Right lobe of liver (tissue), 4 donors: ENCODE results near the gene LEMD1.

Experiments
- CTCF ChIP-seq, 4 donors: fragments of 200-600 bp in 3 of 4; fragments of 450-650 bp in 1 of 4; IDR thresholded peaks; one replicate each; pipeline versions ENCODE4 v1.5.1 to v1.8.0; 2016 to 2022; ENCODE audit warnings: antibody characterized with exemption in 4 of 4, mild to moderate bottlenecking in 2 of 4
- POLR2A ChIP-seq: fragments of 450-650 bp; IDR thresholded peaks from one replicate; pipeline ENCODE4 v1.6.1; 2017; ENCODE audit warnings: antibody characterized with exemption, mild to moderate bottlenecking
- donor health status: DM: no; HTN: no; CAD: no.
- donor health status: DM: no; HTN: no; CAD: no.
- donor health status: DM: no; HTN: yes; CAD: no.

- TF ChIP-seq CTCF (IDR thresholded peaks at IDR 0.05) (no peak), POLR2A (no peak)
Measured at GRCh38 chr1:205444931-205445645, 23.2 kb upstream of the LEMD1 start.
